RPMI8226 (cell line): ENCODE data around the gene CGB3.
"Not testable (repeated sequence)": the region's sequence is repeated elsewhere in the genome, so short reads cannot be mapped to it uniquely, and the experiment has no call there.

ENCODE experiments used
- DNase-seq: peaks from one replicate; pipeline ENCODE4 v3.0.0-alpha.2; 2015

CGB3 gene

DNA sequence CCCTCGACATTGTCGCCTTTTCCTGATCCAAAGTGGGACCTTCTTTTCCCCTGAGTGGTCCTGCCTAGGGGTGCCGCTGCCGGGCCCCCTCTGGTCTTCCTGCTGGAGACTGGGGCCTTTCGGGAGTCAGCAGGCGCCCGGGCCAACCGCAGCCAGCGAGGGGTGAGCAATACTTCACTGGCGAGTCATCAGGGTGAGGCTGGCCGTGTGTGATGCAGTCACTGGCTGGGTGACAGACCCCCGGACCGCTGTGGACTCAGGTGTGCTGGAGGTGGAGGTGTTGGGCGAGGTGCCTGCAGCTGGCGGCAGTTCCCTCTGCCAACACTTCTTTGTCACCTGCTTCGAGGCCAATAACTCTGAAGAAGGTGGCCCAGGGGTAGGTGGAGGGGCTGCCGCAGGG lies 18.0 kb upstream of the CGB3 start:
- no peak for DNase-seq

DNA sequence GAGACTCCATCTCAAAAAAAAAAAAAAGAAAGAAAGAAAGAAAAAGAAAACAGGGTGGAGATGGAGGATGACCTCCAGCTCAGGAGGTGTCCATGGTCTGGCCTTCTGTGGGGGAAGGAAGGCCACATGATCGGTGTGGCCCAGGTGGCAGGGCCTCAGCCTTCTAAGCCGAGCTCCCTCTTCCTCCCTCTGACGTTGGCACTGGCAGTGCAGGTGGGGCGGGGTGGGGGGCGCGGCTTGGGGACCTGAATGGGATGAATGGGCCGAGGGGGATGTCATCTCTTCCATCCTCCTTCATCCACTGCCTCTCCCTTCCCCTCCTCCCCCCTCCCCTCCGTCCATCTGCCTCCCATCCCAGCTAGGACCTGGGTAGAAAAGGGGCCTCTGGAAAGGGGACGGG lies 15.6 kb upstream of the CGB3 start:
- not testable (repeated sequence) for DNase-seq

DNA sequence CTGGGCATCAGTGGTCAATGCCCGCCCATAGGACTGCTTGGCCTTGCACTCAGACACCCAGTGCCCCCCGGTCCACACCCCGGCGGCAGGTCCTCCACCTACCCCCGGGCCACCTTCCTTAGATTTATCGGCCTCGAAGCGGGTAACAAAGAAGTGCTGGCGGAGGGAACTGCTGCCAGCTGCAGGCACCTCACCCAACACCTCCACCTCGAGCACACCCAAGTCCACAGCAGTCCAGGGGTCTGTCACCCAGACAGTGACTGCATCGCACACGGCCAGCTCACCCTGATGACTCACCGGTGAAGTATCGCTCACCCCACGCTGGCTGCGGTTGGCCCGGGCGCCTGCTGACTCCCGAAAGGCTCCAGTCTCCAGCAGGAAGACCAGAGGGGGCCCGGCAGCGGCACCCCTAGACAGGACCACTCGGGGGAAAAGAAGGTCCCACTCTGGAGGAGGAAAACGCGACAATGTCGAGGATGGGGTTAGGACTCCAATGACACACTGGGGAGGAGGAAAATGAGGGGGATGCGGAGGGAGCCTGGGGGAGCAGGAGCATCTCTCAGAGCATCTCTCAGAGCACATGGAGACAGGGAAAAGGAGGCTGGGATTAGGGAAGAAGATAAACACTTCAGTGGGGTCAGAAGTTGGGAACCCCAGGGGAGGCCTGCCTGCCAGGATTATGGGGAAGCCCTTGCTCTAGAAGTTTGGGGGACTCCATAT lies 14.6 kb upstream of the CGB3 start:
- DNase-seq = not testable (repeated sequence)

DNA sequence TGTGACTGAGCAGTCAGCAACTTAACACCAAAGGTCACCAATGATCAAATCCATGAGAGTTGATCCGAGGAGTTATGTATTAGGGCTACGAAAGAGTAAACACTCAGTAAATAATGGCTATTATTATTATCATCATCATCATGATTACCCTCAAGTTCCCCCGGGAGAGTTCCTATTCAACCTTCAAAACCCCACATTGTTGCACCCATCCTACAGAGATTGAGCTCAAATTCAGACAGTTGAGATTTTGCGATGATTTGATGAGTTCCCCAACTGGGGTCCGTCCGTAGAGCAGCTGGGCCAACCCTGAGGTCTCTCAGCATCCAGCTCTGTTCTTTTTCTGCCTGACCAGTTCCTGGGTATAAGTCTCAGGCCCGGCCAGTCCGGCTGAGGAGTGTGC lies 14.0 kb upstream of the CGB3 start:
- not testable (repeated sequence) for DNase-seq

DNA sequence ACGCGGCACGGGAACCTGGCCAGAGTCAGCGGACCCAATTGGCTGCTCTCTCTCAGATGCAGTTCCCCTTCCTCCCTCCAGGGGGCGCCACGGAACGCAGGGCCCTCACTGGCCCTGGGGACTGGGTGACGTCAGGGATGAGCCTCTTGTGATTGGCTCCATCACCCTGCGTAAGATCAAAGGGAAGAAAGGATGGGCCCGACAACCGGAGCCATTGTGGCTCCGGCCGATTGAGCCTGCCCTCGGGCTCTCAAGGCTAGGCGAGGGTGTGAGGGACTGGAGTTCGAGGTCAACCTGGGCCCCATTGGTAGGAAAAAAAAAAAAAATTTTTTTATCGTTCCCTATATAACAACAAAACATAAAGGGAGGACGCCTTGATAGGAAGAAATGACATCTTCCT lies 12.7 kb upstream of the CGB3 start, which contains the start of gene CGB1:
CGB1 (minus strand) TSS at position 81 of the 400 bp plus-strand sequence. CDS start 184 bp downstream, outside the sequence.
- not testable (repeated sequence) for DNase-seq

DNA sequence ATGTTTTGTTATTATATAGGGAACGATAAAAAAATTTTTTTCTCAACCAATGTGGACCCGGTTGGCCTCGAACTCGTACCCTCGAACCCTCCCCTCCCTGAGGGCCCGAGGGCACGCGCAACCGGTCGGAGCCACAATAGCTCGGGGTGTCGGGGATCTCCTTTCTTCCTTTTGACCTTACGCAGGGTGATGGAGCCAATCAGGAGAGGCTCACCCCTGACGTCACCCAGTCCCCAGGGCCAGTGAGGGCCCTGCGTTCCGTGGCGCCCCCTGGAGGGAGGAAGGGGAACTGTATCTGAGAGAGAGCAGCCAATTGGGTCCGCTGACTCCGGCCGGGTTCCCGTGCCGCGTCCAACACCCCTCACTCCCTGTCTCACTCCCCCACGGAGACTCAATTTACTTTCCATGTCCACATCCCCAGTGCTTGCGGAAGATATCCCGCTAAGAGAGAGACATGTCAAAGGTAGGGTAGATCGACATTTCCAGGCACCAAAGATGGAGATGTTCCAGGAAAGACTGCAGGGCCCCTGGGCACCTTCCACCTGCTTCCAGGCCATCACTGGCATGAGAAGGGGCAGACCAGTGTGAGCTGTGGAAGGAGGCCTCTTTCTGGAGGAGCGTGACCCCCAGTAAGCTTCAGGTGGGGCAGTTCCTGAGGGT lies 7.6 kb upstream of the CGB3 start, which contains the start of gene CGB2:
CGB2 (plus strand) TSS at position 249 of the 660 bp plus-strand sequence; CDS start at position 455, 206 bp downstream.
- peak; percentile 40 for DNase-seq

DNA sequence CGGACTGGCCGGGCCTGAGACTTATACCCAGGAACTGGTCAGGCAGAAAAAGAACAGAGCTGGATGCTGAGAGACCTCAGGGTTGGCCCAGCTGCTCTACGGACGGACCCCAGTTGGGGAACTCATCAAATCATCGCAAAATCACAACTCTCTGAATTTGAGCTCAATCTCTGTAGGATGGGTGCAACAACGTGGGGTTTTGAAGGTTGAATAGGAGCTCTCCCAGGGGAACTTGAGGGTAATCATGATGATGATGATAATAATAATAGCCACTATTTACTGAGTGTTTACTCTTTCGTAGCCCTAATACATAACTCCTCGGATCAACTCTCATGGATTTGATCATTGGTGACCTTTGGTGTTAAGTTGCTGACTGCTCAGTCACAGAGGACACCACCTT lies 6.2 kb upstream of the CGB3 start:
- not testable (repeated sequence) for DNase-seq

DNA sequence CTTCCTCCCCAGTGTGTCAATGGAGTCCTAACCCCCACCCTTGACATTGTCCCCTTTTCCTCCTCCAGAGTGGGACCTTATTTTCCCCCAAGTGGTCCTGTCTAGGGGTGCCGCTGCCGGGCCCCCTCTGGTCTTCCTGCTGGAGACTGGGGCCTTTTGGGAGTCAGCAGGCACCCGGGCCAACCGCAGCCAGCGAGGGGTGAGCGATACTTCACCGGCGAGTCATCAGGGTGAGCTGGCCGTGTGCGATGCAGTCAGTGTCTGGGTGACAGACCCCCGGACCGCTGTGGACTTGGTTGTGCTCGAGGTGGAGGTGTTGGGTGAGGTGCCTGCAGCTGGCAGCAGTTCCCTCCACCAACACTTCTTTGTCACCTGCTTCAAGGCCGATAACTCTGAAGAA lies 5.6 kb upstream of the CGB3 start:
- DNase-seq = not testable (repeated sequence)

DNA sequence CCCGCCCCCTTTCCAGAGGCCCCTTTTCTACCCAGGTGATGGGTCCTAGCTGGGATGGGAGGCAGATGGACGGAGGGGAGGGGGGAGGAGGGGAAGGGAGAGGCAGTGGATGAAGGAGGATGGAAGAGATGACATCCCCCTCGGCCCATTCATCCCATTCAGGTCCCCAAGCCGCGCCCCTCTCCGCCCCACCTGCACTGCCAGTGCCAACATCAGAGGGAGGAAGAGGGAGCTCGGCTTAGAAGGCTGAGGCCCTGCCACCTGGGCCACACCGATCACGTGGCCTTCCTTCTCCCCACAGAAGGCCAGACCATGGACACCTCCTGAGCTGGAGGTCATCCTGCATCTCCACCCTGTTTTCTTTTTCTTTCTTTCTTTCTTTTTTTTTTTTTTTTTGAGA lies 4.6 kb upstream of the CGB3 start:
- DNase-seq = not testable (repeated sequence)

DNA sequence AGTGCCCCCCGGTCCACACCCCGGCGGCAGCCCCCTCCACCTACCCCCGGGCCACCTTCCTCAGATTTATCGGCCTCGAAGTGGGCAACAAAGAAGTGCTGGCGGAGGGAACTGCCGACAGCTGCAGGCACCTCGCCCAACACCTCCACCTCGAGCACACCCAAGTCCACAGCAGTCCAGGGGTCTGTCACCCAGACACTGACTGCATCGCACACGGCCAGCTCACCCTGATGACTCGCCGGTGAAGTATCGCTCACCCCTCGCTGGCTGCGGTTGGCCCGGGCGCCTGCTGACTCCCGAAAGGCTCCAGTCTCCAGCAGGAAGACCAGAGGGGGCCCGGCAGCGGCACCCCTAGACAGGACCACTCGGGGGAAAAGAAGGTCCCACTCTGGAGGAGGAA lies 1.5 kb upstream of the CGB3 start:
- DNase-seq = not testable (repeated sequence)

DNA sequence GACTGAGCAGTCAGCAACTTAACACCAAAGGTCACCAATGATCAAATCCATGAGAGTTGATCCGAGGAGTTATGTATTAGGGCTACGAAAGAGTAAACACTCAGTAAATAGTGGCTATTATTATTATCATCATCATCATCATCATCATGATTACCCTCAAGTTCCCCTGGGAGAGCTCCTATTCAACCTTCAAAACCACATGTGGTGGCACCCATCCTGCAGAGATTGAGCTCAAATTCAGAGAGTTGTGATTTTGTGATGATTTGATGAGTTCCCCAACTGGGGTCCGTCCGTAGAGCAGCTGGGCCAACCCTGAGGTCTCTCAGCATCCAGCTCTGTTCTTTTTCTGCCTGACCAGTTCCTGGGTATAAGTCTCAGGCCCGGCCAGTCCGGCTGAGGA lies 955 bp upstream of the CGB3 start:
- DNase-seq = not testable (repeated sequence)

DNA sequence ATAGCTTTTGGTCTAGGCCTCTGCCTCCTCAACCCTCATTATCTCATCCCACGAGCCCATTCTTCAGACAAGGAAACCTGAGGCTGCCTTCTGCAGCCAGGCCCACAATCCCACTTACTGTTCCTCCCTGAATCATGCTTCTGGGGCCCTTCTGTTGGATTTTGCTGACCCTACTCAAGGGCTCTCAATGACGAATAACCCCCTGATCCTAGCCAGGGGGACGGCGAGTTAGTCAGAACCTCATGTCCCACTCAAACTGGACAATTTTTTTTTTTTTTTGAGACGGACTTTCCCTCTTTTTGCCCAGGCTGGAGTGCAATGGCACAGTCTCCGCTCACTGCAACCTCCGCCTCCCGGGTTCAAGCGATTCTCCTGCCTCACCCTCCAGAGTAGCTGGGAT lies 2.0 kb downstream of the CGB3 start:
- DNase-seq = no peak

DNA sequence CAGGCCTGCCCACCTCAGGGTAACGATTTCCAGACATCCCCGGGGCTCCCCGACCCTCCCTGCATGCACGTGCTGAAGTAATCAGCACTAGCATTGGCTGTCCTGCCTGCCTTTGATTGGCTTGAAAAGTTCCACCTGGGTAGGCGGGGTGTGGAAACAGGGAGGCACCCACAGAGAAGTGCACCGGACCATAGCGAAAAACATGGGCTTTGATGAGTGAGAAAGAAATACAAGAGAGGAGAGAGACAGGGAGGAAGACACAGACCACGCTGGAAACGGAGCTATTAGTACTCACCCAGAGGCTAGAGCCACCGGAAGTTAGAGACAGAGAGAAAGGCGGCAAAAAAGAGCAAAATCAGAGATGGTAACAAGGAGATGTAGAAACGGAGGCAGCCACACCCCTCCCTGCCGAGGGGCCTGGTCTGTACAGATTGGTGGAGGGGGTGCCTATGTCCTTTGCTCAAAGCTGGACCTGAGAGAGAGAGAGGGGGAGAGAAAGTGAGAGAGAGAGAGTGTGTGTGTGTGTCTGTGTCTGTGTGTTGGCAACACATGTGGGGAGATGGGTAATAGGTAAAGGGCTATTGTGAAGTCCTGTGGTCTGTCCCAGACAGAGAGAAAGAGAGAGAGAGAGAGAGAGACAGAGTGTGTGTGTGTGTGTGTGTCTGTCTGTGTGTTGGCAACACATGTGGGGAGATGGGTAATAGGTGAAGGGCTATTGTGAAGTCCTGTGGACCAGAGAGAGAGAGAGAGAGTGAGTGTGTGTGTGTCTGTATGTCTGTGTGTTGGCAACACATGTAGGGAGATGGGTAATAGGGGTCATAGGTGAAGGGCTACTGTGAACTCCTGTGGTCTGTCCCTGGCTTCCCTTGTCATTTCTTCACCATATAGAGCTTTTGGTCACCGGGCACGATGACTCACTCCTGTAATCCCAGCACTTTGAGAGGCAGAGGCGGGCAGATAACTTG lies 2.9 kb downstream of the CGB3 start:
- DNase-seq = no peak

DNA sequence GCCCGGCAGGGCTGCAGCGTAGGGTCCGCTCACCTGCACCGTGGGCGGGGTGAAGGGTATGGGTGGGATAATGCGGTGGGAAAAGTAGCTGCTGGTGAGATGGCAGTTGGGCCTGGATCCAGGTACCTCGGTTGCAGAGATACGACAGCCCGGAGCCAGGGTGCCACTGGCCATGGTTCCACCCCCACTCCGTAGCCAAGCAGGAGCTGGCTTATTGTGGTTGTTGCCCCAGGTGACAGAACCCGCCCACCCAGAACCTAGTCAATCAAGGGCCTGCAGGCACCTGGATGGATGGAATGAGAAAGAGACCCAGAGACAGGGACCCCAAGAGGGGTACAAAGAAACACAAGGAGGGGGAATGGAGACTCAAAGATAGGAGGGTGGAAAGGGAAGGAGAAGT lies 3.8 kb downstream of the CGB3 start:
- no peak for DNase-seq

DNA sequence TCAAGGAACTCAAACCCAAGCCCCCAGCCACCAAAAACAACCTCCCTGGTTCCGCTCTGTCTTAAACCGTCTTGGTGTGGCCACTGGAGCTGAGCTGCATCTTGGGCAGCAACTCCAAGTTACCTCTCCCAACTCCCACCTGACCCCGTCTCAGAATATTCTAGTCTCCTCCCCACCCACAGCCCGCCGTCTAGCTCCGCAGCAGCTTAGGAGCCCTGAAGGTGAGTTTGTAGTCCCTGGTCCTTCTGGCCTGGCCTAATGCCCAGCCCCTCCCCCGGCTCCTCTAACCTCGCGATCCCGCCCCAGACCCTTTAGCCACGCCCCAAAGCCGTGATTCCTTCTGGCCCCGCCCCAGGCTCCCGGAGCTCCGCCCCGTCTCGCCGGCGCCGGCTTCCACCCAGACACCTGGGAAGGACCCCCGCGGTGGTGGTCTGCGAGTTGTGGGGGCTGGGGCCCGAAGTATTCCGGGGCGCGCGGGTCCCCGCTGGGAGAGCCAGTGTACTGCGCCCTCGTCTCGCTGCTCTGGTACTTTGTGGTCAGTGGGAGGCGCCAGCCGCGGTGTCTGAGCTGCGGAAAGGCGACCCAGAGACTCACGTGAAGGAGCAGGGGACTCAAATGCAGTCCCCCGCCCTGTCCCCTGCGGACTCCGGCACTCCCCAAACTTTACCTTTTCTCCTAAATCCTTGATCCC lies 4.7 kb downstream of the CGB3 start:
- peak; percentile 75 for DNase-seq

DNA sequence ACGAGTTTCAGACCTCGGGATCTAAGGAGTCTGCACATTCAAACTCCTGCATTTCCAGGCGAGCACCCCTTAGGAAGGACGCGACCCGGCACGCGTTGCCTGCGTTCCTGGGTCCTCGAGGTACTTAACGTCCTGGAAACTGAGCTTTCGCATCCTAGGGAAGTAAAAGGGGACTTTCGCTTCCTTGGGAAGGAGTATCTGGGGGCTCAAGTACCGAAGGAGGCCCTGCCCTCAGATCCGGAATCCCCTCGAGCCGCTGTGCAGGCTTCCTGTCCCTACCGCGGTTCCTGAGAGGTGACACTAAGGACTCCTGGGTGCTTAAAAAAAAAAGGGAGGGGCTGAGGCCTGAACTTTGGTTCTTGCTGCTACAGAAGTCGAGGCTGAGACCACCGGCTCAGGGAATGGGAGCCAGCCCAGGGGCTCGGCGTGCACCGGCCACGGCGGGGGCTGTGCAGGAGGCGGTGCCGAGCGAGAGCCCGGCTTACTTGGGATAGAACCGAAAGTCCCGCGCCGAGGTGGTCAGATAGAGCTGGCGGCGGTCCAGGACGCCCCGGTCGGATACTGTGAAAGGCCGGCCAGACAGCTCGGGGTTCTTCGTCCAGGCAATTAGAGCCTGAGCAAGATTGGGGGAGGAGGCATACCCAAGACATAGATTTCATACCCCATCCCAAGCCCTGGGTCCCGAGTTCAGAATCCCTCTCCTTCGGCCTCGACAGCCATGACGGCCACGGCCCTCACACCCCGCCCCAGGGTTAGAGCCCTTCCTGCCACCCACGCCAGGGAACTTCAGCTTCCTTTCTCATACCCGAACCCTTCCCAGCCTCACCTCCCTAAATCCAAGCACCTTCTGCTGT lies 5.5 kb downstream of the CGB3 start:
- not testable (repeated sequence) for DNase-seq

DNA sequence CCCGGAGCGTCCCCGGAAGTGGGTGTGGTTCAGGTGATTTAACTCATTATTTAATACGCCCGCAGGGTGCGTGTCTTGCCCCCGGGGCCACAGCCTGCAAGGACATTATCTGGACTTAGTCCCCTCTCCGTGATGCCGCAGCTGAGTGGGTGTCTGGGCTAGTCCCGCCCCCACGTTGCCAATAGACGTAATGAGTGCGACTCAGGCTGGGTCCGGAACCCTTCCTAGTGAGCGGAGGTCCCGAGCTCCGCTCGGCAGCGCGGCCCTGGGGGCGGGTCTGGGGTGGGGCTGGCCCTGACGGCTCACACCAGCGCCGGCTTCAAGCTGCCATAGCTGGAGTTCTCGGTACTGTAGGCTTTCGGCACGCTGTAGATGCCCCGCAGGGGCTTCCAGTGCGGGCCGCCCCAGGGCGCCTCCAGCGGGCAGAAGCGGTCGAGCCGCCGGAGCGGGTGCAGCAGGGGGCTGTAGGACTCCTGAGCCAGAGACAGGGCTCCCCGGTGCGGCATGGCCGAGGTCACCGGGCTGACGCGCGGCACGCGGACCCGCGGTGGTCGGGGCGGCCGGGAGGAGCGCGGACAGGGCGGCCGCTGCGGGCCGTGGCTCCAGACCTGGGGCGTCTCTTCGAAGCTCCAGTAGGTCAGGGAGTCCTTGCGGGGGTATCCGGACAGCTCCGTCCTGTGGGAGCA lies 6.3 kb downstream of the CGB3 start:
- peak; percentile 54 for DNase-seq

DNA sequence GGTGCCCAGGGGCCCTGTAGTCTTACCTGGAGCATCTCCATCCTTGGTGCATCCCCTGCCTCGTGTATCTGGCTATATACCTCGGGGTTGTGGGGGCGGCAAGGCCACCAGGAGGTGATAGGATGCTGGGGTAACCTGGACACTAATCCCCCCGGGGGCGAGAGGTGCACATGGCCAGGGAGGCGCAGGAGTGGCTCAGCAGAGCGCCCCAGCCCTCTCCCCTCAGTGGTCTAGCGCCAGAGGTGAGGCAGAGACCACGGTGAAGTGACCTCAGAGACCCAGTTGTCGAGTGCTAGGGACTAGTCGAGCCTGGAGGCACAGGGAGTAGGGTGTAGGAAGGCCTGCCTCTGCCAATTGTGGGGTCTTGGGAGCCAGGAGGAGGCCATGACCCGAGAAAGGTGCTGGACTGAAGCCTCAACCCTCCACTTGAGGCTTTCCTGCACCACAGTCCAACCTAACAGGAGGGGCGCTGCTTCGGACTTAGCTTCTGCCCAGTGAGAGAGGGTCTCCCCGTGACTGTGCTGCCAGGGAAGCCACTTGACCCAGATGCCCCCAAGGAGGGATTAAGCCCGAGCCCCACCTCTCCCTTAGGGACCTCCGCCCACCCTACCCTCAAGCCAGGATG lies 7.0 kb downstream of the CGB3 start, which contains the start of gene LHB:
LHB (minus strand) TSS at position 51 of the 625 bp plus-strand sequence; CDS start at position 41, 10 bp downstream.
- DNase-seq = no peak

DNA sequence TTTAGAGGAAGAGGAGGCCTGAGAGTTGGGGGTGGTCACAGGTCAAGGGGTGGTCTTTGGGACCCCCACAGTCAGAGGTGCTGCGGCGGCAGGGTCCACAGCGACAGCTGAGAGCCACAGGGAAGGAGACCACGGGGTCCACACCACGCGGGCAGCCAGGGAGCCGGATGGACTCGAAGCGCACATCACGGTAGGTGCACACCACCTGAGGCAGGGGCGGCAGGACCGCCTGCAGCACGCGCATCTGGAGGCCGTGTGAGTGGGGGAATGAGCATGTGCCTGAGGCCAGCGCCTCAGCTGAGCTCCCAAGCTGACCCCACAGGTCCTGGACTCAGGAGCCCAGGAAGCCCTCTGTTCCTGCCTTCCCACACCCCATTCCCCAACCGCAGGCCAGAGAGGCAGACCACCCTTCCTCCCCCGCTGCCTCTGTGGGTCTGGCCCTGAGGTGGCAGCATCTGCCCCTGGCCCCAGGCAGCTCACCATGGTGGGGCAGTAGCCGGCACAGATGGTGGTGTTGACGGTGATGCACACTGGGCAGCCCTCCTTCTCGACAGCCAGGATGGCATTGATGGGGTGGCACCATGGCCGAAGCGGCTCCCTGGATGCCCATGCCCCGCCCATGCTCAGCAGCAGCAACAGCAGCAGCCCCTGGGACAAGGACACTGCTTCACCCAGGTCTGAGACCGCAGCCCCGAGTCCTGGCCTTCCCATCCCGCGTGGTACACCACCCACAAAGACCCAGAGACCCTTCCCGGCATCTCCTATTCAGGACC lies 7.9 kb downstream of the CGB3 start:
- DNase-seq = no peak
